Activated CD8-positive, alpha-beta memory T cell treated with anti-CD3 and anti-CD28 coated beads, Interleukin-2, amount 50 U/mL, for 1 hour (primary cell): Measurements from ENCODE around the gene VPS39.

ENCODE experiments used
- DNase-seq: peaks from one replicate; pipeline ENCODE4 v3.0.0-alpha.2; 2020; ENCODE audit errors: extremely low read depth

VPS39 gene

GRCh38 chr15:42128476-42128875, 79.6 kb downstream of the VPS39 start:
- DNase-seq: no peak

GRCh38 chr15:42123546-42123945, 84.6 kb downstream of the VPS39 start:
- no peak for DNase-seq

- DNase-seq: no peak
Observed at GRCh38 chr15:42121682-42122081, 86.4 kb downstream of the VPS39 start.

- no peak for DNase-seq
Observed at GRCh38 chr15:42121021-42121420, 87.1 kb downstream of the VPS39 start.

- no peak for DNase-seq
Observed at GRCh38 chr15:42120285-42120684, 87.8 kb downstream of the VPS39 start.

- DNase-seq: no peak
Observed at GRCh38 chr15:42119446-42119760, 88.7 kb downstream of the VPS39 start.

- no peak for DNase-seq
Observed at GRCh38 chr15:42118650-42119445, 89.3 kb downstream of the VPS39 start.

- DNase-seq: no peak
Observed at GRCh38 chr15:42111924-42112323, 96.2 kb downstream of the VPS39 start.

- DNase-seq: no peak
Observed at GRCh38 chr15:42110367-42110766, 97.7 kb downstream of the VPS39 start.

- DNase-seq: no peak
Observed at GRCh38 chr15:42108806-42109205, 99.3 kb downstream of the VPS39 start.
